SU-DHL-6 (cell line): ENCODE data around the gene PM20D1.

Experiments used
- EZH2phosphoT487 ChIP-seq: fragments of 200-600 bp; sonication (generic), shearing (Covaris generic); conservative IDR thresholded peaks from 2 replicates; pipeline ENCODE4 v1.6.1; 2018; ENCODE audit warnings: mild to moderate bottlenecking, antibody characterized with exemption, low read length, moderate library complexity, mixed read lengths
- TF ChIP-seq, protein P1 (sequence below): fragments of 200-600 bp; sonication (generic); IDR thresholded peaks from one replicate; pipeline ENCODE4 v1.5.1; 2017; ENCODE audit warnings: antibody characterized with exemption, mild to moderate bottlenecking, low read length, moderate library complexity; ENCODE audit not compliant: insufficient read depth, poor library complexity, severe bottlenecking

DNA sequence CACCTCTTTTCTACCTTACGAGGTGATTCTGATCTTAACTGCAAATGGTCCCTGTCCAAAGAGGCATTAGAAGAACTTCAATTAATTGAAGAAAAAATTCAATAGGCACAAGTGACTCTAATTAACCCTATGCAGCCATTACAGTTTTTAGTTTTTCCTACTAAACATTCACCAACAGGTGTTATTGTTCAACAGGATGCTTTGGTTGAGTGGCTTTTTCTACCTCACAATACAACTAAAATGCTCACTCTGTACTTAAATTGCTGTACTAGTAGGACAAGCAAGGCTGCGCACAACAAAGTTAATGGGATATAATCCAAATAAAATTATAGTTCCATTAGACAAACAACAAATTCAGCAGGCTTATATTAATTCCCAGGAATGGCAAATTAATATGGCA lies 11.6 kb upstream of the PM20D1 start:
- TF ChIP-seq, protein P1, sequence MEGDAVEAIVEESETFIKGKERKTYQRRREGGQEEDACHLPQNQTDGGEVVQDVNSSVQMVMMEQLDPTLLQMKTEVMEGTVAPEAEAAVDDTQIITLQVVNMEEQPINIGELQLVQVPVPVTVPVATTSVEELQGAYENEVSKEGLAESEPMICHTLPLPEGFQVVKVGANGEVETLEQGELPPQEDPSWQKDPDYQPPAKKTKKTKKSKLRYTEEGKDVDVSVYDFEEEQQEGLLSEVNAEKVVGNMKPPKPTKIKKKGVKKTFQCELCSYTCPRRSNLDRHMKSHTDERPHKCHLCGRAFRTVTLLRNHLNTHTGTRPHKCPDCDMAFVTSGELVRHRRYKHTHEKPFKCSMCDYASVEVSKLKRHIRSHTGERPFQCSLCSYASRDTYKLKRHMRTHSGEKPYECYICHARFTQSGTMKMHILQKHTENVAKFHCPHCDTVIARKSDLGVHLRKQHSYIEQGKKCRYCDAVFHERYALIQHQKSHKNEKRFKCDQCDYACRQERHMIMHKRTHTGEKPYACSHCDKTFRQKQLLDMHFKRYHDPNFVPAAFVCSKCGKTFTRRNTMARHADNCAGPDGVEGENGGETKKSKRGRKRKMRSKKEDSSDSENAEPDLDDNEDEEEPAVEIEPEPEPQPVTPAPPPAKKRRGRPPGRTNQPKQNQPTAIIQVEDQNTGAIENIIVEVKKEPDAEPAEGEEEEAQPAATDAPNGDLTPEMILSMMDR: no peak
- no peak for TF ChIP-seq EZH2phosphoT487
